ENCODE measurements around the gene RAI1.

Gene RAI1

GRCh38 chr17:17809531-17810083 is 128.3 kb downstream of the RAI1 start:
- no peak for TF ChIP-seq POU6F1 (CRISPR knock-in tag; IDR thresholded peaks at IDR 0.05; ENCODE audit: borderline replicate concordance, low read depth)
- TF ChIP-seq ZNF565 (CRISPR knock-in tag; conservative IDR thresholded peaks at IDR 0.05; ENCODE audit: low read depth): no peak
- TF ChIP-seq CSRNP3 (CRISPR knock-in tag; IDR thresholded peaks at IDR 0.05): no peak
- no peak for TF ChIP-seq BACH2 (CRISPR knock-in tag; IDR thresholded peaks at IDR 0.05; ENCODE audit: borderline replicate concordance)
- no peak for TF ChIP-seq PATZ1 (CRISPR knock-in tag; IDR thresholded peaks at IDR 0.05; ENCODE audit: borderline replicate concordance)
- no peak for TF ChIP-seq ZNF70 (CRISPR knock-in tag; IDR thresholded peaks at IDR 0.05)
- TF ChIP-seq ZNF8 (CRISPR knock-in tag; IDR thresholded peaks at IDR 0.05): no peak
- no peak for TF ChIP-seq TCF4 (CRISPR knock-in tag; IDR thresholded peaks at IDR 0.05; ENCODE audit: borderline replicate concordance)
- no peak for TF ChIP-seq ZC3H10 (CRISPR knock-in tag; IDR thresholded peaks at IDR 0.05)
- TF ChIP-seq CSDC2 (CRISPR knock-in tag; IDR thresholded peaks at IDR 0.05): no peak
- no peak for TF ChIP-seq PPARA (CRISPR knock-in tag; IDR thresholded peaks at IDR 0.05; ENCODE audit: borderline replicate concordance)
- no peak for TF ChIP-seq TSHZ2 (CRISPR knock-in tag; IDR thresholded peaks at IDR 0.05)
- TF ChIP-seq RARB (CRISPR knock-in tag; IDR thresholded peaks at IDR 0.05): no peak
- no peak for TF ChIP-seq GLIS3 (CRISPR knock-in tag; IDR thresholded peaks at IDR 0.05)
- no peak for TF ChIP-seq SNAI2 (CRISPR knock-in tag; IDR thresholded peaks at IDR 0.05)
- TF ChIP-seq ARNTL (CRISPR knock-in tag; IDR thresholded peaks at IDR 0.05; ENCODE audit: borderline replicate concordance, low read depth): no peak
- no peak for TF ChIP-seq ZFP3 (CRISPR knock-in tag; IDR thresholded peaks at IDR 0.05)
- TF ChIP-seq OSR1 (CRISPR knock-in tag; IDR thresholded peaks at IDR 0.05): no peak
- no peak for TF ChIP-seq ESRRG (CRISPR knock-in tag; IDR thresholded peaks at IDR 0.05)
- TF ChIP-seq CREB5 (CRISPR knock-in tag; IDR thresholded peaks at IDR 0.05; ENCODE audit: low read depth): no peak
- no peak for ATAC-seq

GRCh38 chr17:17810084-17810894 is 129.0 kb downstream of the RAI1 start:
- no peak for ATAC-seq
- TF ChIP-seq ZC3H10 (CRISPR knock-in tag; IDR thresholded peaks at IDR 0.05) (no peak), SNAI2 (CRISPR knock-in tag; IDR thresholded peaks at IDR 0.05) (no peak), OSR1 (CRISPR knock-in tag; IDR thresholded peaks at IDR 0.05) (no peak), POU6F1 (CRISPR knock-in tag; IDR thresholded peaks at IDR 0.05; ENCODE audit: borderline replicate concordance, low read depth) (no peak), ZNF70 (CRISPR knock-in tag; IDR thresholded peaks at IDR 0.05) (no peak), TSHZ2 (CRISPR knock-in tag; IDR thresholded peaks at IDR 0.05) (no peak), CSDC2 (CRISPR knock-in tag; IDR thresholded peaks at IDR 0.05) (no peak), ZNF8 (CRISPR knock-in tag; IDR thresholded peaks at IDR 0.05) (no peak), CREB5 (CRISPR knock-in tag; IDR thresholded peaks at IDR 0.05; ENCODE audit: low read depth) (no peak), TCF4 (CRISPR knock-in tag; IDR thresholded peaks at IDR 0.05; ENCODE audit: borderline replicate concordance) (no peak), ZFP30 (CRISPR knock-in tag; IDR thresholded peaks at IDR 0.05) (no peak), ARNTL (CRISPR knock-in tag; IDR thresholded peaks at IDR 0.05; ENCODE audit: borderline replicate concordance, low read depth) (no peak), RARB (CRISPR knock-in tag; IDR thresholded peaks at IDR 0.05) (no peak), PPARA (CRISPR knock-in tag; IDR thresholded peaks at IDR 0.05; ENCODE audit: borderline replicate concordance) (no peak), BACH2 (CRISPR knock-in tag; IDR thresholded peaks at IDR 0.05; ENCODE audit: borderline replicate concordance) (no peak)

Measured in SK-N-SH treated with all-trans-retinoic acid at 6 μM for 48 hours (cell line).